ENCODE results near the gene TCTA. TPM values are rescaled to one million over a fixed set of nuclear protein-coding genes. Genes with fewer than 3 reads are reported as not detected.
"Not testable (repeated sequence)": the region's sequence is repeated elsewhere in the genome, so short reads cannot be mapped to it uniquely, and the experiment has no call there.

Gene TCTA
- total RNA-seq, 4 donors from 2014 or later: 12.0 to 25.8 (median 15.1) TPM

DNA sequence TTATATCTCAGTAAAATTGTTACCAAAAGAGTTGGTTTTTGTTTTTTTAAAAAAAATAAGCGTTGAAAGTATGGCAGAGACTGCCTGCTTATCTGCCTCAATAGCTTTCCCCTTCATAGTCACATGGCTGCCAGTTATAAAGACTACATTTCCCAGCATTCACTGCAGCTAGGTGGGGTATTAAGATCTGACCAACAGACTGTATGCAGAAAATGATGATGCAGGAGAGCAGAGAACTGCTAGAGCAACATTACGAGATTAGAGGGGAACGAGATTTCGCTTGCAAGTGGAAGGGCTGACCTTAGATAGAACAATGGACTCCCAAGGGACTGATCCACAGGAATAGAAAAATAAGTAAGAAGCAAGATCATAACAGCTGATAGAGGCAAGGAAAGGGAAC is 14.8 kb upstream of the TCTA start:
- H3K27me3 ChIP-seq: no peaks in the 10 kb centered on the region
- peaks cover 53 to 57% of the 10 kb centered on the region in 2 donors for H3K4me1 ChIP-seq
- H3K27ac ChIP-seq: peak overlapping the region; percentile 60 to 75 (median 64)
- TF ChIP-seq, protein P1, sequence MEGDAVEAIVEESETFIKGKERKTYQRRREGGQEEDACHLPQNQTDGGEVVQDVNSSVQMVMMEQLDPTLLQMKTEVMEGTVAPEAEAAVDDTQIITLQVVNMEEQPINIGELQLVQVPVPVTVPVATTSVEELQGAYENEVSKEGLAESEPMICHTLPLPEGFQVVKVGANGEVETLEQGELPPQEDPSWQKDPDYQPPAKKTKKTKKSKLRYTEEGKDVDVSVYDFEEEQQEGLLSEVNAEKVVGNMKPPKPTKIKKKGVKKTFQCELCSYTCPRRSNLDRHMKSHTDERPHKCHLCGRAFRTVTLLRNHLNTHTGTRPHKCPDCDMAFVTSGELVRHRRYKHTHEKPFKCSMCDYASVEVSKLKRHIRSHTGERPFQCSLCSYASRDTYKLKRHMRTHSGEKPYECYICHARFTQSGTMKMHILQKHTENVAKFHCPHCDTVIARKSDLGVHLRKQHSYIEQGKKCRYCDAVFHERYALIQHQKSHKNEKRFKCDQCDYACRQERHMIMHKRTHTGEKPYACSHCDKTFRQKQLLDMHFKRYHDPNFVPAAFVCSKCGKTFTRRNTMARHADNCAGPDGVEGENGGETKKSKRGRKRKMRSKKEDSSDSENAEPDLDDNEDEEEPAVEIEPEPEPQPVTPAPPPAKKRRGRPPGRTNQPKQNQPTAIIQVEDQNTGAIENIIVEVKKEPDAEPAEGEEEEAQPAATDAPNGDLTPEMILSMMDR (IDR thresholded peaks at IDR 0.05 in 4 of 5, conservative IDR thresholded peaks at IDR 0.05 in 1 of 5): no peak
- no peak for TF ChIP-seq POLR2A (IDR thresholded peaks at IDR 0.05)
- peaks cover 0 to 13% of the 10 kb centered on the region in 2 donors for H3K36me3 ChIP-seq
- no peak overlapping the region for H3K4me3 ChIP-seq
- no peaks in the 10 kb centered on the region for H3K9me3 ChIP-seq
- DNase-seq (no peak), ATAC-seq (peak; percentile 77 to 84)
- intact Hi-C loops (cut with DNase I; ENCODE audit: low total_unique reads) (no loop called here), in situ Hi-C loops (cut with MboI; ENCODE audit: low sequenced_read_pairs in 4 of 4) (no loop called here)

GRCh38 chr3:49399461-49399860 is 12.8 kb upstream of the TCTA start:
- Histone ChIP-seq H3K9me3 (no peaks in the 10 kb centered on the region), H3K27me3 (no peaks in the 10 kb centered on the region), H3K4me1 (peaks cover 55 to 65% of the 10 kb centered on the region in 2 donors), H3K36me3 (peaks cover 0 to 10% of the 10 kb centered on the region in 2 donors), H3K4me3 (no peak overlapping the region), H3K27ac (peak overlapping the region; percentile 10 to 67 (median 40))
- in situ Hi-C loops (cut with MboI; ENCODE audit: low sequenced_read_pairs in 4 of 4): no loop called here
- DNase-seq: no peak
- TF ChIP-seq, protein P1 (IDR thresholded peaks at IDR 0.05 in 4 of 5, conservative IDR thresholded peaks at IDR 0.05 in 1 of 5): no peak
- TF ChIP-seq POLR2A (IDR thresholded peaks at IDR 0.05): no peak
- no peak for ATAC-seq
- intact Hi-C loops (cut with DNase I; ENCODE audit: low total_unique reads): no loop called here

- DNase-seq: no peak
- H3K4me1 ChIP-seq: peaks cover 67 to 78% of the 10 kb centered on the region in 2 donors
- H3K27me3 ChIP-seq: no peaks in the 10 kb centered on the region
- TF ChIP-seq, protein P1 (IDR thresholded peaks at IDR 0.05 in 4 of 5, conservative IDR thresholded peaks at IDR 0.05 in 1 of 5): no peak
- no peak for TF ChIP-seq POLR2A (IDR thresholded peaks at IDR 0.05)
- H3K27ac ChIP-seq: peak overlapping the region in 2 of 4 donors; percentile 18 to 96
- H3K4me3 ChIP-seq: no peak overlapping the region
- no peaks in the 10 kb centered on the region for H3K9me3 ChIP-seq
- in situ Hi-C loops (cut with MboI; ENCODE audit: low sequenced_read_pairs in 4 of 4) (no loop called here), intact Hi-C loops (cut with DNase I; ENCODE audit: low total_unique reads) (no loop called here)
- no peaks in the 10 kb centered on the region for H3K36me3 ChIP-seq
- no peak for ATAC-seq
Observed at GRCh38 chr3:49401766-49402165, 10.5 kb upstream of the TCTA start.

DNA sequence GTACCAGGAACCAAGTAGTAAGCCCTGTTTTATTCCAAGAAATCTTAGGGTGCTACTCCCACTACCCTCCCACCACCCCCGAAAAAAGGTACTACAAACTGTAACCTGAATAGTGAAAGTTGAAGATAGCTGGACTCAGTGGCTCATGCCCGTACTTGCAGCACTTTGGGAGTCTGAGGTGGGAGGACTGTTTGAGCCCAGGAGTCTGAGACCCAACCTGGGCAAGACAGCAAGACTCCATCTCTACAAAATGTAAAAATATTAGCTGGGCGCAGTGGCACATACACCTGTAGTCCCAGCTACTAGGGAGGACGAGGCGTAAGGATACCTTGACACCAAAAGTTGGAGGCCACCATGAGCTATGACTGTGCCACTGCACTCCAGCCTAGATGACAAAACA is 8.3 kb upstream of the TCTA start:
- H3K36me3 ChIP-seq: no peaks in the 10 kb centered on the region
- no peak for TF ChIP-seq POLR2A (IDR thresholded peaks at IDR 0.05)
- TF ChIP-seq, protein P1 (IDR thresholded peaks at IDR 0.05 in 4 of 5, conservative IDR thresholded peaks at IDR 0.05 in 1 of 5): no peak
- ATAC-seq: no peak
- no peaks in the 10 kb centered on the region for H3K27me3 ChIP-seq
- H3K4me1 ChIP-seq: peaks cover 73 to 82% of the 10 kb centered on the region in 2 donors
- H3K9me3 ChIP-seq: no peaks in the 10 kb centered on the region
- peak overlapping the region in 3 of 4 donors; percentile 7 to 96 (median 14) for H3K27ac ChIP-seq
- intact Hi-C loops (cut with DNase I; ENCODE audit: low total_unique reads): no loop called here
- no peak for DNase-seq
- no peak overlapping the region for H3K4me3 ChIP-seq
- in situ Hi-C loops (cut with MboI; ENCODE audit: low sequenced_read_pairs in 4 of 4): no loop called here

DNA sequence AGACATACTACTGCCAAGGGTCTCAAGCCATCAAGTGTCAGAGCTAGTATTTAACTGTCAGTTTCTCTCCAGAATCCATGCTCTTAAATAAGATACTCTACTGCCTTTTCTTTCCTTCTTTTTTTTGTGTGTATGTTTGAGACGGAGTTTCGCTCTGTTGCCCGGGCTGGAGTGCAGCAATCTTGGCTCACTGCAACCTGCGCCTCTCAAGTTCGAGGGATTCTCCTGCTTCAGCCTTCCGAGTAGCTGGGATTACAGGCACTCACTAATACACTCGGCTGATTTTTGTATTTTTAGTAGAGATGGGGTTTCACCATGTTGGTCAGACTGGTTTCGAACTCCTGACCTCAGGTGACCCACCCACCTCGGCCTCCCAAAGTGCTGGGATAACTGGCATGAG is 6.7 kb upstream of the TCTA start:
- H3K27me3 ChIP-seq; intact Hi-C loops (cut with DNase I; ENCODE audit: low total_unique reads); H3K36me3 ChIP-seq; H3K9me3 ChIP-seq; DNase-seq; in situ Hi-C loops (cut with MboI; ENCODE audit: low sequenced_read_pairs in 4 of 4); H3K4me3 ChIP-seq: not testable (repeated sequence)
- peak overlapping the region; percentile 66 to 96 (median 92) for H3K27ac ChIP-seq
- peaks cover 83 to 85% of the 10 kb centered on the region in 2 donors for H3K4me1 ChIP-seq
- ATAC-seq: peak in 1 of 2 donors; percentile 50

Measured in gastrocnemius medialis (tissue), 4 donors.